ENCODE data around the gene ULK4. TPM values are rescaled to one million over a fixed set of nuclear protein-coding genes. Genes with fewer than 3 reads are reported as not detected.

ULK4 gene
- total and polyA plus RNA-seq, 2 of the 8 experiments (the other 6 are each of a cell fraction or from before 2014, with no cell fraction given): 3.0 to 10.8 TPM

GRCh38 chr3:41881233-41881821 lies 80.6 kb downstream of the ULK4 start:
- H4K5ac ChIP-seq (ENCODE audit: insufficient read length, low read depth, low read length): no peak overlapping the region
- no peak overlapping the region for H3K4me2 ChIP-seq (ENCODE audit: insufficient read depth in 1 of 2, low read depth in 2 of 2, low read length in 2 of 2)
- no peaks in the 10 kb centered on the region for H3K23me2 ChIP-seq (ENCODE audit: low read depth, low read length)
- no peaks in the 10 kb centered on the region for H3K9me3 ChIP-seq (ENCODE audit: insufficient read depth in 2 of 2, low read depth in 1 of 2, low read length in 1 of 2)
- POLR2A ChIA-PET (ENCODE audit: partially characterized antibody): no interaction called here
- H2BK120ac ChIP-seq (replicated peaks; ENCODE audit: low read depth, low read length): no peak overlapping the region
- H2AFZ ChIP-seq (ENCODE audit: low read length): no peak overlapping the region
- H3K27ac ChIP-seq (ENCODE audit: low read depth, low read length): no peak overlapping the region
- no peak overlapping the region for H2BK5ac ChIP-seq (ENCODE audit: low read depth, low read length)
- H2AK5ac ChIP-seq (ENCODE audit: low read depth, low read length): no peak overlapping the region
- no peak overlapping the region for H2BK15ac ChIP-seq (ENCODE audit: low read length)
- H3K79me1 ChIP-seq (ENCODE audit: low read depth, low read length): no peaks in the 10 kb centered on the region
- no peak overlapping the region for H3K23ac ChIP-seq (ENCODE audit: insufficient read length)
- no peak overlapping the region for H4K8ac ChIP-seq (ENCODE audit: extremely low read depth, insufficient read depth, low read length)
- H3K36me3 ChIP-seq (ENCODE audit: control insufficient read depth in 2 of 4, insufficient read depth in 4 of 4, low read length in 3 of 4): 0 out of 8 replicates have a peak, but pooled peaks cover 0 to 2% (median 0%) of the 10 kb centered on the region in 4 experiments
- no peak overlapping the region for H3K56ac ChIP-seq (replicated peaks; ENCODE audit: insufficient read length, low read depth, low read length)
- H3K4me3 ChIP-seq (ENCODE audit: extremely low read depth in 1 of 4, insufficient read depth in 2 of 4, low read depth in 3 of 4, low read length in 4 of 4): no peak overlapping the region
- H2BK20ac ChIP-seq (ENCODE audit: low read length): no peak overlapping the region
- H3K4me1 ChIP-seq (replicated peaks in 1 of 4; ENCODE audit: control insufficient read depth in 3 of 4, insufficient read depth in 4 of 4, low read length in 3 of 4): no peaks in the 10 kb centered on the region
- no peaks in the 10 kb centered on the region for H4K20me1 ChIP-seq (replicated peaks in 1 of 2; ENCODE audit: control insufficient read depth in 1 of 2, insufficient read depth in 2 of 2, low read length in 2 of 2)
- CTCF ChIA-PET (ENCODE audit: partially characterized antibody): interaction anchor here (1.0 to 4.7 kb wide), 12 partner anchors 9 to 1300 kb away, joined by 3 to 19 read pairs (median 4); no protein-coding TSS in a partner anchor
- no peaks in the 10 kb centered on the region for H3K27me3 ChIP-seq (replicated peaks in 1 of 4; ENCODE audit: control insufficient read depth in 3 of 4, extremely low read depth in 1 of 4, insufficient read depth in 3 of 4, low read length in 3 of 4)
- DNase-seq (ENCODE audit: low read depth in 1 of 2, low spot score in 2 of 2) (no peak), FAIRE-seq (peak; percentile 79)
- WGBS, 2 experiments (ENCODE audit: extremely low coverage in 1 of 2, insufficient coverage in 1 of 2, insufficient read length in 1 of 2, insufficient replicate concordance in 2 of 2, low coverage in 1 of 2, low lambda C conversion rate in 2 of 2, missing lambda C conversion rate in 1 of 2): 61% methylated on average over 3 of the region's 3 CpGs; no CpG with 5 or more reads in 1 of the 2 experiments
- no peak overlapping the region for H3K9ac ChIP-seq (replicated peaks in 1 of 4; ENCODE audit: extremely low read depth in 1 of 4, low read depth in 3 of 4, low read length in 3 of 4)
- no peak overlapping the region for H2BK12ac ChIP-seq (ENCODE audit: low read depth, low read length)
- H3K4ac ChIP-seq (replicated peaks; ENCODE audit: insufficient read length, low read depth, low read length): no peak overlapping the region
- H3K14ac ChIP-seq (ENCODE audit: insufficient read length): no peak overlapping the region
- H3K18ac ChIP-seq (ENCODE audit: extremely low read depth, low read length): no peak overlapping the region
- no peaks in the 10 kb centered on the region for H3K79me2 ChIP-seq (ENCODE audit: control insufficient read depth in 1 of 2, insufficient read depth in 2 of 2, low read length in 2 of 2)
- no peak overlapping the region for H4K91ac ChIP-seq (replicated peaks; ENCODE audit: insufficient read length, low read length)
- TF ChIP-seq TCF12 (IDR thresholded peaks at IDR 0.05; ENCODE audit: low read depth, low read length) (no peak), SAP30 (IDR thresholded peaks at IDR 0.05; ENCODE audit: insufficient read depth, insufficient replicate concordance, low read length) (no peak), CTCF (IDR thresholded peaks at IDR 0.05; ENCODE audit: control extremely low read depth in 1 of 3, insufficient read depth in 1 of 3, low read depth in 1 of 3, low read length in 3 of 3) (peak in 2 of 3 experiments; percentile 45 to 51; a peak in 2 of 4 replicates), RBBP5 (IDR thresholded peaks at IDR 0.05; ENCODE audit: borderline replicate concordance, low read depth, low read length) (no peak), ATF2 (IDR thresholded peaks at IDR 0.05; ENCODE audit: low read length) (no peak), KDM4A (IDR thresholded peaks at IDR 0.05; ENCODE audit: low read depth, low read length, severe bottlenecking) (no peak), RAD21 (IDR thresholded peaks at IDR 0.05 in 1 of 2, conservative IDR thresholded peaks at IDR 0.05 in 1 of 2; ENCODE audit: low read depth in 2 of 2, low read length in 2 of 2) (peak; percentile 74 to 80), SRF (IDR thresholded peaks at IDR 0.05; ENCODE audit: low read depth, low read length) (no peak)

Measured in H1 (cell line).